Spleen (tissue), 7 donors: ENCODE measurements around the gene ZNF580.

ENCODE experiments used
- POLR2A ChIP-seq, 3 donors: fragments of 450-650 bp; IDR thresholded peaks; one replicate each; pipeline ENCODE4 v1.5.1; 2017; ENCODE audit warnings: antibody characterized with exemption in 3 of 3, mild to moderate bottlenecking in 1 of 3
- POLR2AphosphoS5 ChIP-seq, 3 donors: sonication (generic); formaldehyde crosslinking; IDR thresholded peaks; one replicate each; pipeline ENCODE4 v1.5.1; 2017; ENCODE audit warnings: antibody characterized with exemption in 3 of 3
- TF ChIP-seq, protein P1 (sequence below), 11 experiments: fragments of 200-600 bp in 7 of 11; fragments of 450-650 bp in 4 of 11; sonication (generic) in 4 of 11; IDR thresholded peaks in 8 of 11; conservative IDR thresholded peaks in 3 of 11; 1 replicate in 7 of 11; 2 replicates in 4 of 11; pipeline versions ENCODE4 v1.4.0 to v1.8.0; 2016 to 2021; ENCODE audit warnings: antibody characterized with exemption in 11 of 11, inconsistent platforms in 4 of 11, mild to moderate bottlenecking in 1 of 11
- donor health status: DM: no; HTN: no; CAD: no; lungs with moderate emphysema.
- donor health status: DM: no; HTN: no; CAD: no.
- donor health status: DM: no; HTN: no; CAD: no.

DNA sequence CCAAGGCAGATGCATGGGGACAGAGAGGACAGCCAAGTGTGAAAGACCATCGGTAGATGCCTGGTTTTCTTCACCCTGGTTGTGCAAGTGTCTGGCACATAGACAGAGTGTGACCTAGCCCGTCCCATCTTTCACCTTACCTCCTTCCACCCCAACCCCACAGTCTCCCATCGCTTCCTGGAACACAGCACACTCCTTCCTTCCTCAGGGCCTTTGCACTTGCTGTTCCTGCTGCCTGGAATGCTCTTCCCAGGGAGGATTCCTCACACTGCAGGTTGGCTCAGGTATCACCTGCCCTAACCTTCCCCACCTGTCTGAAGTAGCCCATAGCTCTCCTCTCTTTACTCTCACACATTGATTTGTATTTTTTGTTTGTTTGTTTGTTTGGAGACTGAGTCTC, 44.5 kb upstream of the ZNF580 start:
- TF ChIP-seq, protein P1, sequence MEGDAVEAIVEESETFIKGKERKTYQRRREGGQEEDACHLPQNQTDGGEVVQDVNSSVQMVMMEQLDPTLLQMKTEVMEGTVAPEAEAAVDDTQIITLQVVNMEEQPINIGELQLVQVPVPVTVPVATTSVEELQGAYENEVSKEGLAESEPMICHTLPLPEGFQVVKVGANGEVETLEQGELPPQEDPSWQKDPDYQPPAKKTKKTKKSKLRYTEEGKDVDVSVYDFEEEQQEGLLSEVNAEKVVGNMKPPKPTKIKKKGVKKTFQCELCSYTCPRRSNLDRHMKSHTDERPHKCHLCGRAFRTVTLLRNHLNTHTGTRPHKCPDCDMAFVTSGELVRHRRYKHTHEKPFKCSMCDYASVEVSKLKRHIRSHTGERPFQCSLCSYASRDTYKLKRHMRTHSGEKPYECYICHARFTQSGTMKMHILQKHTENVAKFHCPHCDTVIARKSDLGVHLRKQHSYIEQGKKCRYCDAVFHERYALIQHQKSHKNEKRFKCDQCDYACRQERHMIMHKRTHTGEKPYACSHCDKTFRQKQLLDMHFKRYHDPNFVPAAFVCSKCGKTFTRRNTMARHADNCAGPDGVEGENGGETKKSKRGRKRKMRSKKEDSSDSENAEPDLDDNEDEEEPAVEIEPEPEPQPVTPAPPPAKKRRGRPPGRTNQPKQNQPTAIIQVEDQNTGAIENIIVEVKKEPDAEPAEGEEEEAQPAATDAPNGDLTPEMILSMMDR (IDR thresholded peaks at IDR 0.05 in 8 of 11, conservative IDR thresholded peaks at IDR 0.05 in 3 of 11): no peak
- no peak for TF ChIP-seq POLR2AphosphoS5 (IDR thresholded peaks at IDR 0.05)
- no peak for TF ChIP-seq POLR2A (IDR thresholded peaks at IDR 0.05)
